Aorta (tissue), 5 donors: Measurements from ENCODE around the gene LCE1A. TPM values are rescaled to one million over a fixed set of nuclear protein-coding genes. Genes with fewer than 3 reads are reported as not detected.

Source experiments
- ATAC-seq: fragments of 200-7000 bp; cut with Tn5 transposase; one replicate; pipeline ENCODE4 v1.9.1; 2022; ENCODE audit warnings: moderate library complexity; ENCODE audit not compliant: low FRiP score
- DNase-seq, 2 donors: peaks; one replicate each; pipeline ENCODE4 v3.0.0-alpha.2; 2020
- H3K27ac ChIP-seq, 2 donors: one replicate each; pipeline ENCODE4 v1.5.1; 2013; ENCODE audit warnings: low read length in 2 of 2, mild to moderate bottlenecking in 2 of 2, moderate library complexity in 2 of 2, control low read depth in 1 of 2, inconsistent platforms in 1 of 2, low read depth in 1 of 2
- H3K27me3 ChIP-seq, 2 donors: one replicate each; pipeline ENCODE4 v1.6.1; 2013; ENCODE audit warnings: control low read depth in 1 of 2, low read length in 1 of 2, mild to moderate bottlenecking in 1 of 2, moderate library complexity in 1 of 2; ENCODE audit not compliant: insufficient read depth in 2 of 2, control insufficient read depth in 1 of 2
- H3K36me3 ChIP-seq, 2 donors: one replicate each; pipeline ENCODE4 v1.6.1; 2013; ENCODE audit warnings: control low read depth in 1 of 2, low read length in 1 of 2, mild to moderate bottlenecking in 1 of 2; ENCODE audit not compliant: insufficient read depth in 2 of 2, control insufficient read depth in 1 of 2
- H3K4me1 ChIP-seq, 2 donors: one replicate each; pipeline ENCODE4 v1.6.1; 2013; ENCODE audit warnings: low read length in 2 of 2, control low read depth in 1 of 2, mild to moderate bottlenecking in 1 of 2, moderate library complexity in 1 of 2; ENCODE audit not compliant: insufficient read depth in 2 of 2, control insufficient read depth in 1 of 2
- H3K4me3 ChIP-seq, 2 donors: one replicate each; pipeline ENCODE4 v1.5.1; 2013; ENCODE audit warnings: low read length in 2 of 2, control low read depth in 1 of 2, mild to moderate bottlenecking in 1 of 2
- H3K9me3 ChIP-seq: one replicate; pipeline ENCODE4 v1.6.1; 2013; ENCODE audit warnings: mild to moderate bottlenecking, low read length; ENCODE audit not compliant: control insufficient read depth
- WGBS, 2 donors: extraction: QIAGEN DNeasy Blood & Tissue Kit; methylation state at CpG; one replicate each; pipeline ENCODE4 v1.1.7; 2013; 5-methylcytosine and 5-hydroxymethylcytosine counted together
- intact Hi-C, 2 donors: fragments of 100-400 bp; cut with DNase I; formaldehyde crosslinking; loops; one replicate each; pipeline versions ENCODE4 v1.14.2 to v1.15.0; 2022
- long read RNA-seq, 2 donors: library from polyadenylated mRNA; unstranded; transcript quantifications; one replicate each; pipeline ENCODE4 v2.0.0, GENCODE V29; 2020 to 2021
- polyA plus RNA-seq, 2 donors: library from polyadenylated mRNA; stranded (reverse); fragments of 200-250 nt; gene quantifications; one replicate each; pipeline ENCODE4 v1.2.3, GENCODE V29; 2013
- total RNA-seq, 2 donors: library from RNA; stranded (reverse); fragmentation: NEBNext Ultra II Directional; extraction: Animal tissue kit (Norgen Biotek cat#: 25700); gene quantifications; one replicate each; pipeline ENCODE4 v1.2.1, GENCODE V29; 2021
- donor health status: healthy with polysubstance abuse.
- donor health status: Bipolar disorder and iron deficiency.
- donor health status: DM: no; HTN: no; CAD: no.
- donor health status: DM: no; HTN: no; CAD: no.
- donor health status: DM: yes; HTN: yes; CAD: no.

LCE1A gene
- total RNA-seq (not detected), polyA plus RNA-seq (not detected)
- long read RNA-seq, donor 1, result 0 reads
- long read RNA-seq, donor 2, result 0 reads

- ATAC-seq, result no peak
- Histone ChIP-seq H3K27ac (no peak within 1 kb of the TSS), H3K4me3 (no peak within 1 kb of the TSS), H3K36me3 (no peaks in the 10 kb centered on the region), H3K9me3 (peaks cover 1% of the 10 kb centered on the region), H3K4me1 (no peaks in the 10 kb centered on the region), H3K27me3 (peaks cover 0 to 2% of the 10 kb centered on the region in 2 donors)
- 68 to 81% methylated on average over 2 of the region's 2 CpGs for WGBS, 2 donors
- no peak for DNase-seq
- intact Hi-C loops, result no loop called here
Observed at GRCh38 chr1:152827173-152827572, at the start of gene LCE1A. TSS of gene LCE1A (plus strand) at chr1:152827473. CDS start at chr1:152827473, 0 bp downstream.

- ATAC-seq (no peak), DNase-seq (no peak)
- Histone ChIP-seq H3K27me3 (no peaks in the 10 kb centered on the region), H3K36me3 (no peaks in the 10 kb centered on the region), H3K9me3 (no peaks in the 10 kb centered on the region), H3K4me1 (no peaks in the 10 kb centered on the region), H3K4me3 (no peak overlapping the region), H3K27ac (no peak overlapping the region)
- WGBS, 2 donors, result 49 to 69% methylated on average over 4 of the region's 4 CpGs
- intact Hi-C loops, result no loop called here
Observed at GRCh38 chr1:152777510-152778137, 49.6 kb upstream of the LCE1A start.

- Histone ChIP-seq H3K9me3 (no peaks in the 10 kb centered on the region), H3K36me3 (no peaks in the 10 kb centered on the region), H3K27me3 (no peaks in the 10 kb centered on the region), H3K27ac (no peak overlapping the region), H3K4me3 (no peak overlapping the region), H3K4me1 (no peaks in the 10 kb centered on the region)
- DNase-seq (no peak), ATAC-seq (no peak)
- 55 to 66% methylated on average over 2 of the region's 2 CpGs for WGBS, 2 donors
- intact Hi-C loops, result no loop called here
Observed at GRCh38 chr1:152783095-152783494, 44.2 kb upstream of the LCE1A start.

GRCh38 chr1:152786077-152786476 lies 41.2 kb upstream of the LCE1A start, which contains the start of gene LCE1E:
TSS of gene LCE1E (plus strand) at chr1:152786257. CDS start at chr1:152787300, 1,043 bp downstream.
- Histone ChIP-seq H3K36me3 (no peaks in the 10 kb centered on the region), H3K27ac (no peak within 1 kb of the TSS), H3K27me3 (no peaks in the 10 kb centered on the region), H3K4me1 (no peaks in the 10 kb centered on the region), H3K4me3 (no peak within 1 kb of the TSS), H3K9me3 (no peaks in the 10 kb centered on the region)
- DNase-seq, result no peak
- no peak for ATAC-seq
- intact Hi-C loops, result no loop called here
- 27 to 29% methylated on average over 2 of the region's 2 CpGs for WGBS, 2 donors

GRCh38 chr1:152795686-152796085 lies 31.6 kb upstream of the LCE1A start:
- H3K36me3 ChIP-seq, result no peaks in the 10 kb centered on the region
- no peaks in the 10 kb centered on the region for H3K4me1 ChIP-seq
- DNase-seq (no peak), ATAC-seq (no peak)
- no peaks in the 10 kb centered on the region for H3K27me3 ChIP-seq
- H3K27ac ChIP-seq, result no peak overlapping the region
- 41 to 44% methylated on average over 4 of the region's 4 CpGs for WGBS, 2 donors
- intact Hi-C loops, result no loop called here
- H3K9me3 ChIP-seq, result no peaks in the 10 kb centered on the region
- no peak overlapping the region for H3K4me3 ChIP-seq

GRCh38 chr1:152796421-152796820 lies 30.9 kb upstream of the LCE1A start, which contains the start of gene LCE1D:
TSS of gene LCE1D (plus strand) at chr1:152796721. CDS start at chr1:152797795, 1,074 bp downstream.
- 35 to 48% methylated on average over 3 of the region's 3 CpGs for WGBS, 2 donors
- H3K4me3 ChIP-seq, result no peak within 1 kb of the TSS
- H3K27me3 ChIP-seq, result no peaks in the 10 kb centered on the region
- no peaks in the 10 kb centered on the region for H3K36me3 ChIP-seq
- DNase-seq (no peak), ATAC-seq (no peak)
- no peaks in the 10 kb centered on the region for H3K9me3 ChIP-seq
- intact Hi-C loops, result no loop called here
- no peaks in the 10 kb centered on the region for H3K4me1 ChIP-seq
- H3K27ac ChIP-seq, result no peak within 1 kb of the TSS

- DNase-seq, result no peak
- H3K27me3 ChIP-seq, result no peaks in the 10 kb centered on the region
- WGBS, 2 donors, result 44 to 45% methylated on average over 1 of the region's 1 CpG
- intact Hi-C loops, result no loop called here
- H3K9me3 ChIP-seq, result no peaks in the 10 kb centered on the region
- H3K4me1 ChIP-seq, result no peaks in the 10 kb centered on the region
- no peak for ATAC-seq
- H3K27ac ChIP-seq, result no peak overlapping the region
- no peak overlapping the region for H3K4me3 ChIP-seq
- no peaks in the 10 kb centered on the region for H3K36me3 ChIP-seq
Observed at GRCh38 chr1:152801333-152801732, 25.9 kb upstream of the LCE1A start.

GRCh38 chr1:152806576-152806975 lies 20.7 kb upstream of the LCE1A start, which contains the start of gene LCE1C:
TSS of gene LCE1C (minus strand) at chr1:152806651. CDS start at chr1:152805478, 1,173 bp downstream.
- H3K36me3 ChIP-seq, result no peaks in the 10 kb centered on the region
- intact Hi-C loops, result no loop called here
- 50 to 55% methylated on average over 3 of the region's 3 CpGs for WGBS, 2 donors
- H3K4me1 ChIP-seq, result no peaks in the 10 kb centered on the region
- H3K27me3 ChIP-seq, result no peaks in the 10 kb centered on the region
- H3K9me3 ChIP-seq, result no peaks in the 10 kb centered on the region
- ATAC-seq (no peak), DNase-seq (no peak)
- H3K27ac ChIP-seq, result no peak within 1 kb of the TSS
- H3K4me3 ChIP-seq, result no peak within 1 kb of the TSS

GRCh38 chr1:152811050-152811449 lies 16.2 kb upstream of the LCE1A start:
- 69 to 73% methylated on average over 2 of the region's 2 CpGs for WGBS, 2 donors
- ATAC-seq (no peak), DNase-seq (no peak)
- H3K27me3 ChIP-seq, result no peaks in the 10 kb centered on the region
- no peaks in the 10 kb centered on the region for H3K4me1 ChIP-seq
- intact Hi-C loops, result no loop called here
- H3K36me3 ChIP-seq, result no peaks in the 10 kb centered on the region
- H3K27ac ChIP-seq, result no peak overlapping the region
- H3K4me3 ChIP-seq, result no peak overlapping the region
- no peaks in the 10 kb centered on the region for H3K9me3 ChIP-seq
